ENCODE measurements around the gene LRRC28. TPM values are rescaled to one million over a fixed set of nuclear protein-coding genes. Genes with fewer than 3 reads are reported as not detected.
A peak's percentile ranks its signal among the peaks of the same experiment; 100 is the strongest.

Gene LRRC28
- total and polyA plus RNA-seq, 2 of the 4 experiments (the other 2 are of a cell fraction) = 12.7 to 21.1 TPM

DNA sequence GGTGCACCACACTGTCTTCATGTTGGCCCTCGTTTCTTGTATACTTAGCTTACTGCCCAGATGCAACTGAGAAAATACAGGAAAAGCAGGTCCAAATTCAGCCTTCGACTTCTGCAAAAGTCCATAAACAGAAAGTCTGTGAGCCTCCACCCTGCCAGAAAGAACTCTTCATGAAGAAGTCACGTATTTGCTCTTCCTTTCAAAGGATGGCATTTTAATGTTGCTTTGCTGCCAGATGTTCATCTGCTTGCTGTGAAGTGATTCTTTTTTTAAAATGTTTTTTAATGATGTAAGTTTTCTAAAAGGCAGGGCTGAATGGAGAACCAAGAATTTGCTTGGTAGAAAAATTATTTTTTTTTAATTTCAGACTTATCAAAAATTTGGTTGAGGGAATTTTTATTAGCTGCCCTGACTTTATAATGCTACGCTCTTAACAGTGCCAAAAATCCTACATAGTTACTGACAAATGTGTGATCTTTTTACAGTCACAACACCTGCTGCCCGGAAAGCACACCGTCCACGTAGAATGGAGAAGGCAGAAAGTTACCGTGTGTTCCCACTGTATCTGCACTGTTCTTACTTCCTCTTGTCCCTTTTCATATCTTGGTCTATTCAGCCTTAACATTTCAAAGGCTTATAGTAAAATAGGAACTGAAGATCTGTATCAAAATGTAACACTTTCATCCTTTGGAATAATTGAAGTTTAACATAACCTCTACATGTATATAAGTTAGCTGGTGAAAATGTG, 136.3 kb downstream of the LRRC28 start:
- H3K4me3 ChIP-seq (ENCODE audit: insufficient read depth, low read depth, low read length) = no peak overlapping the region
- no peak overlapping the region for H3K18ac ChIP-seq (ENCODE audit: low read depth, low read length)
- WGBS, 2 experiments (ENCODE audit: extremely low coverage in 2 of 2, insufficient read length in 1 of 2) = 20% methylated on average over 1 of the region's 8 CpGs; no CpG with 5 or more reads in 1 of the 2 experiments
- no peaks in the 10 kb centered on the region for H4K20me1 ChIP-seq (ENCODE audit: insufficient read depth, low read length)
- no peaks in the 10 kb centered on the region for H3K27me3 ChIP-seq (ENCODE audit: control insufficient read depth, insufficient read depth, low read length)
- H3K14ac ChIP-seq (replicated peaks; ENCODE audit: low read depth, low read length) = no peak overlapping the region
- no peak overlapping the region for H2AK5ac ChIP-seq (ENCODE audit: low read depth, low read length)
- H2AK9ac ChIP-seq (replicated peaks; ENCODE audit: low read depth, low read length, poor library complexity) = no peak overlapping the region
- no peak overlapping the region for H3K9ac ChIP-seq (ENCODE audit: low read depth, low read length)
- 0 out of 2 replicates have a peak overlapping the region, but pooled peaks have one; percentile 10 for H2BK20ac ChIP-seq (ENCODE audit: low read depth, low read length)
- no peak overlapping the region for H3K4me2 ChIP-seq (ENCODE audit: low read depth, low read length)
- CTCF ChIA-PET = interaction anchor here (1.7 kb wide), 1 partner anchor 317 kb away, joined by 4 read pairs; no protein-coding TSS in a partner anchor
- no peak overlapping the region for H3K56ac ChIP-seq (ENCODE audit: extremely low read depth, insufficient read depth, low read length)
- H3K23ac ChIP-seq (ENCODE audit: low read depth, low read length) = no peak overlapping the region
- intact Hi-C loops (cut with micrococcal nuclease) = no loop called here
- H2AFZ ChIP-seq (replicated peaks; ENCODE audit: low read length, poor library complexity) = no peak overlapping the region
- in situ Hi-C loops (cut with MboI; ENCODE audit: low sequenced_read_pairs) = no loop called here
- POLR2A ChIA-PET (ENCODE audit: unreplicated experiment) = no interaction called here
- H3K9me3 ChIP-seq (ENCODE audit: control insufficient read depth, insufficient read depth, low read length) = peaks cover 2% of the 10 kb centered on the region; the same call in 1 of the 2 replicates
- dilution Hi-C loops (cut with HindIII; ENCODE audit: low sequenced_read_pairs, unreplicated experiment) = no loop called here
- no peak overlapping the region for H3K4ac ChIP-seq (ENCODE audit: low read depth, low read length)
- peaks cover 8% of the 10 kb centered on the region for H3K4me1 ChIP-seq (ENCODE audit: control insufficient read depth, insufficient read depth, low read length)
- no TSS peak for BruUV-seq (replicated peaks)
- H4K5ac ChIP-seq (ENCODE audit: low read depth, low read length) = no peak overlapping the region
- no peak overlapping the region for H3K27ac ChIP-seq (ENCODE audit: insufficient read depth, low read length)
- H2BK5ac ChIP-seq (ENCODE audit: low read depth, low read length, poor library complexity, severe bottlenecking) = no peak overlapping the region
- no peak overlapping the region for H4K91ac ChIP-seq (ENCODE audit: insufficient read depth, low read depth, low read length)
- H4K8ac ChIP-seq (ENCODE audit: low read depth in 2 of 2, low read length in 2 of 2) = no peak overlapping the region
- ATAC-seq (ENCODE audit: low read depth) (no peak), DNase-seq (no peak)
- no peak overlapping the region for H2BK15ac ChIP-seq (ENCODE audit: low read depth, low read length)
- no peaks in the 10 kb centered on the region for H3K36me3 ChIP-seq (ENCODE audit: control insufficient read depth, insufficient read depth, low read length)
- TF ChIP-seq FOS (IDR thresholded peaks at IDR 0.05; ENCODE audit: low read depth, low read length) = no peak
- no peak for TF ChIP-seq CTCF (conservative IDR thresholded peaks at IDR 0.05; ENCODE audit: low read depth, low read length)
- H3K9me1 ChIP-seq (ENCODE audit: insufficient read depth, low read length) = peaks cover 3% of the 10 kb centered on the region; the same call in 1 of the 2 replicates
- no peak overlapping the region for H2BK120ac ChIP-seq (ENCODE audit: low read depth, low read length)
- no peaks in the 10 kb centered on the region for H3K79me1 ChIP-seq (ENCODE audit: low read depth in 1 of 2, low read length in 2 of 2)
